Parathyroid adenoma (tissue), 2 donors: ENCODE data around the gene ITPR1.
A peak's percentile ranks its signal among the peaks of the same experiment; 100 is the strongest.

Experiments used
- H2AFZ ChIP-seq: fragments of 300-600 bp; sonication (generic); one replicate; pipeline ENCODE4 v1.7.0; 2017; ENCODE audit warnings: antibody characterized with exemption, mild to moderate bottlenecking
- H3K27ac ChIP-seq: fragments of 300-600 bp; sonication (generic); one replicate; pipeline ENCODE4 v1.7.0; 2017
- H3K27me3 ChIP-seq: fragments of 300-600 bp; sonication (generic); one replicate; pipeline ENCODE4 v1.7.0; 2017; ENCODE audit warnings: low read length; ENCODE audit not compliant: control insufficient read depth, insufficient read depth
- H3K36me3 ChIP-seq: fragments of 300-600 bp; sonication (generic); one replicate; pipeline ENCODE4 v1.7.0; 2017; ENCODE audit warnings: low read length; ENCODE audit not compliant: control insufficient read depth, insufficient read depth
- H3K4me1 ChIP-seq: fragments of 300-600 bp; sonication (generic); one replicate; pipeline ENCODE4 v1.7.0; 2017; ENCODE audit warnings: control low read depth
- H3K4me2 ChIP-seq: fragments of 300-600 bp; sonication (generic); one replicate; pipeline ENCODE4 v1.7.0; 2017; ENCODE audit warnings: low read length
- H3K4me3 ChIP-seq: fragments of 300-600 bp; sonication (generic); one replicate; pipeline ENCODE4 v1.7.0; 2017; ENCODE audit warnings: low read depth, low read length
- H3K79me2 ChIP-seq: fragments of 300-600 bp; sonication (generic); one replicate; pipeline ENCODE4 v1.7.0; 2017; ENCODE audit warnings: control low read depth
- H3K9ac ChIP-seq: fragments of 300-600 bp; sonication (generic); one replicate; pipeline ENCODE4 v1.7.0; 2017; ENCODE audit warnings: mild to moderate bottlenecking
- H3K9me3 ChIP-seq: fragments of 300-600 bp; sonication (generic); one replicate; pipeline ENCODE4 v1.7.0; 2017; ENCODE audit warnings: low read length; ENCODE audit not compliant: control insufficient read depth
- TF ChIP-seq, protein P1 (sequence below): fragments of 300-600 bp; sonication (generic); IDR thresholded peaks from one replicate; pipeline ENCODE4 v1.7.0; 2017; ENCODE audit warnings: antibody characterized with exemption, mild to moderate bottlenecking
- donor health status: primary hyperparathyroidism.

ITPR1 gene

DNA sequence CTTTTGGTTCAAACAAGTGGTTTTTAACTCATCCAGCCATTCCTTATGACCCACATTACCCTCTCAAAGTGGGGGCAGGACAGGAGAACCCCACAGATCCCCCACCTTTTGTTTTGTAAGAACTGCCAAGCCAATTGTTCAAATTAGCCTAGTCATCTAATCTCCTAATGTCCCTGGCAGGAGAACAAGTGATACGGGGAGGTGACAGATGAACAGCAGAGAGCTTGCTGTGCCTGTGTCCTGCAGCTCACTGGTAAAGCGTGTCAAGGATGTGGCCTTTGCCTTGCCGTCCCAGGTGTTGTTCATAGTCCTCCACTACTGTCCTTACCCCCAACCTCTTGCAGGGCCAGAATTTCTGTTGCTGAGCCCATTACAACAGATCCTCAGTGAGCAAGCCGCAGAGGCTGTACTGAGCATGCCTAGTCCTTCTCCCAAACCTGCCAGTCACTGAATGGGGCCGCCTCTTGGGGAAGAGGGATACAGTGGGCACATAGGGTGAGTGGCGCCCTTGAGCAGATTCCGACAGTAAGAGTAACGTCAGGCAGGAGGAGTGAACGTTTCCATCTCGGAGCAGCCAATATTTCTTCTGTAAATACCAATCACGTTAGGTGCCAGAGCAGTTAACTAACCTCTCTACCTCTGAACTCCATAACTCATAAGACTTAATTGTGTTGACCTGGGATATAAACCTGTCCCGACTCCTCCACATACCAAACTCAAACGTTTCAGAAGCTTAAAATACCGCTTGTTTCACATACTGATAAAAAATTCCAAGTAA, 87.4 kb downstream of the ITPR1 start:
- Histone ChIP-seq H3K9me3 (no peaks in the 10 kb centered on the region), H2AFZ (no peak overlapping the region), H3K9ac (no peak overlapping the region), H3K4me3 (no peak overlapping the region), H3K27me3 (no peaks in the 10 kb centered on the region), H3K4me2 (no peak overlapping the region), H3K4me1 (peaks cover 32% of the 10 kb centered on the region), H3K27ac (peak overlapping the region; percentile 67), H3K79me2 (peaks cover 13% of the 10 kb centered on the region), H3K36me3 (no peaks in the 10 kb centered on the region)
- TF ChIP-seq, protein P1, sequence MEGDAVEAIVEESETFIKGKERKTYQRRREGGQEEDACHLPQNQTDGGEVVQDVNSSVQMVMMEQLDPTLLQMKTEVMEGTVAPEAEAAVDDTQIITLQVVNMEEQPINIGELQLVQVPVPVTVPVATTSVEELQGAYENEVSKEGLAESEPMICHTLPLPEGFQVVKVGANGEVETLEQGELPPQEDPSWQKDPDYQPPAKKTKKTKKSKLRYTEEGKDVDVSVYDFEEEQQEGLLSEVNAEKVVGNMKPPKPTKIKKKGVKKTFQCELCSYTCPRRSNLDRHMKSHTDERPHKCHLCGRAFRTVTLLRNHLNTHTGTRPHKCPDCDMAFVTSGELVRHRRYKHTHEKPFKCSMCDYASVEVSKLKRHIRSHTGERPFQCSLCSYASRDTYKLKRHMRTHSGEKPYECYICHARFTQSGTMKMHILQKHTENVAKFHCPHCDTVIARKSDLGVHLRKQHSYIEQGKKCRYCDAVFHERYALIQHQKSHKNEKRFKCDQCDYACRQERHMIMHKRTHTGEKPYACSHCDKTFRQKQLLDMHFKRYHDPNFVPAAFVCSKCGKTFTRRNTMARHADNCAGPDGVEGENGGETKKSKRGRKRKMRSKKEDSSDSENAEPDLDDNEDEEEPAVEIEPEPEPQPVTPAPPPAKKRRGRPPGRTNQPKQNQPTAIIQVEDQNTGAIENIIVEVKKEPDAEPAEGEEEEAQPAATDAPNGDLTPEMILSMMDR = no peak

DNA sequence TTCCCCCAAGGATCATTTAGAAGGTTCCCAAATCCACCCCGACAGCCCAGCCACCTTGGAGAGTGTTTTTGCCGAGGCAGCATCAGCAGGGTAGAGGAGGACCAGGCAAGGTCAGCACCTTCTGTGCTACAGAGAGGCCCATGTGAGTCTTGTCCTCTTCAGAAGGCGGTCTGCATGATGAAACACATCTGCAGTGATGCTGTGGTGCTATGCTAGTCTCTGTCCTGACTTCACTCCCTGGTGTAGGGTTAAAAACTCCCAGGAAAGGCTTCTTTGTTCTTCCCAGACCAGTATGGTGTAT, 87.9 kb downstream of the ITPR1 start:
- Histone ChIP-seq H3K4me2 (peak overlapping the region; percentile 48), H3K36me3 (no peaks in the 10 kb centered on the region), H3K4me3 (no peak overlapping the region), H3K27me3 (no peaks in the 10 kb centered on the region), H3K4me1 (peaks cover 32% of the 10 kb centered on the region), H2AFZ (no peak overlapping the region), H3K9ac (no peak overlapping the region), H3K79me2 (peaks cover 13% of the 10 kb centered on the region), H3K27ac (peak overlapping the region; percentile 67), H3K9me3 (no peaks in the 10 kb centered on the region)
- TF ChIP-seq, protein P1 = no peak

DNA sequence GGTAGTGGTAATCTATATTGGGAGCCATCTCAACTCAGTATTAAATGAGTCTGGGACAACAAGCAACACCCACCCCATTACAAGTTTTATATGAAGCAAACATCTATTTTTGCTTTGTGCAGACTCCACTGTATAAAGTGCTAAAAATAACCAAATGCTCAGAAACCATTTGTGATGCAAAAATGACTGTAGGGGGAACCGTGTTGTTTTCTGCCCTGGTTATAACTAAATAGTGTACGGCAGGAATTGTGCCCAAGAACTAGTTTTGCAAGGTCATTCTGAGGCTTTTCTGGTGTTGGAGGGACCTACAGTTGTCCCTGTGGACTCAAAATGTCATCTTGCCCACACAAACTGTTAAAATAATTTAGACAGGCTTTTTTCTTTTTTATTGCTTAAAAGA, 88.3 kb downstream of the ITPR1 start:
- Histone ChIP-seq H3K36me3 (no peaks in the 10 kb centered on the region), H2AFZ (no peak overlapping the region), H3K4me1 (peaks cover 33% of the 10 kb centered on the region), H3K9ac (no peak overlapping the region), H3K4me3 (peak overlapping the region; percentile 16), H3K4me2 (peak overlapping the region; percentile 48), H3K27ac (peak overlapping the region; percentile 67), H3K79me2 (peaks cover 13% of the 10 kb centered on the region), H3K27me3 (no peaks in the 10 kb centered on the region), H3K9me3 (no peaks in the 10 kb centered on the region)
- TF ChIP-seq, protein P1 = no peak

DNA sequence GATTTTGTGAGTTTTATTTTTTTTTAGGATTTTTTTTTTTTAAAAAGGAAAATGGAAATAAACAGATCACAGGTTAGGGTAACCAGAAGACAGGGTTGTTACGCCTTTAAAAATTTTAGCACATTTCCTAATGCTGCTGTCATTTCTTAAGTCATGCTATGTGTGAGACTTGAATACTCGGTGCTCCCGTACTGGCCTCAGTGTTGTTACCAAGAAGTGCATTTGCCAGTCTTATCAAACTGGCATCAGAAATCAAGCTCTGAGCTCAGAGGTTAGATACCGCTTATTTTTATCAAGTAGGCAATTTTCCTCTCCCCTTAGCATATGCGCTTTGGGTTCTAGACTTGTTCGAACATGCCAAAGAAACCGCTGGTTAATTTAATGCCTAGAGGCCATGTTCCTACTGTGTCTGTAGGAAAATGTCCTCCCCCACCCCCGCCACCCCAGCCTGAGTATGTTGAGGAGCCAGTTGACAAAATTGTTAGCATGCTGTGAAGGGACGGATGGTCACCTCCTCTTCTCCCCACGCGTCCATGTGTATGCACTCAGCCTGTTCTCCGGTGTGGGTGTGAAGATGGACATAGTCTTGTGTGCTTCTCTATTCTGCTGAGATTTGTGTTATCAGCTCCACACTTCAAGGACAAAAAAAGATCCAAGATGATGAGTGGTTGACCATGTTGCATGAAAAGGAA, 88.9 kb downstream of the ITPR1 start:
- Histone ChIP-seq H3K4me2 (peak overlapping the region; percentile 48), H3K4me1 (peaks cover 39% of the 10 kb centered on the region), H3K27me3 (no peaks in the 10 kb centered on the region), H2AFZ (no peak overlapping the region), H3K9ac (no peak overlapping the region), H3K9me3 (no peaks in the 10 kb centered on the region), H3K36me3 (no peaks in the 10 kb centered on the region), H3K79me2 (peaks cover 13% of the 10 kb centered on the region), H3K4me3 (peak overlapping the region; percentile 16), H3K27ac (peak overlapping the region; percentile 67)
- TF ChIP-seq, protein P1 = no peak
